HepG2 (cell line): ENCODE data around the gene ZNF584. TPM values are rescaled to one million over a fixed set of nuclear protein-coding genes. Genes with fewer than 3 reads are reported as not detected.
A peak's percentile ranks its signal among the peaks of the same experiment; 100 is the strongest.

Experiments used
- FIP1L1 ChIP-seq: fragments of 200-400 bp; formaldehyde crosslinking; IDR thresholded peaks from 2 replicates; pipeline ENCODE4 v1.6.1; 2018; ENCODE audit warnings: low read depth, mild to moderate bottlenecking, low read length, moderate library complexity, borderline replicate concordance; ENCODE audit not compliant: insufficient read depth
- HNRNPK ChIP-seq: fragments of 200-400 bp; formaldehyde crosslinking; IDR thresholded peaks from 2 replicates; pipeline ENCODE4 v1.6.1; 2018; ENCODE audit warnings: low read length, low read depth, moderate library complexity, mild to moderate bottlenecking; ENCODE audit not compliant: poor library complexity, severe bottlenecking
- KLF16 ChIP-seq, 2 experiments: sonication (generic) in 1 of 2; formaldehyde crosslinking in 1 of 2; IDR thresholded peaks; 2 replicates each; pipeline versions ENCODE4 v1.6.1 to v1.8.0; 2016 to 2023; ENCODE audit warnings: missing genetic modification reagents in 2 of 2, missing compliant biosample characterization in 1 of 2
- POLR2A ChIP-seq, 2 experiments: IDR thresholded peaks; 2 replicates each; pipeline ENCODE4 v1.6.1; 2011; ENCODE audit warnings: low read depth in 2 of 2, low read length in 2 of 2, mild to moderate bottlenecking in 1 of 2, moderate library complexity in 1 of 2; ENCODE audit not compliant: insufficient read depth in 1 of 2
- POLR2G ChIP-seq: fragments of 200-400 bp; formaldehyde crosslinking; IDR thresholded peaks from 2 replicates; pipeline ENCODE4 v1.6.1; 2018; ENCODE audit warnings: mild to moderate bottlenecking, low read depth, low read length, moderate library complexity
- SIN3B ChIP-seq: fragments of 150-350 bp; IDR thresholded peaks from 2 replicates; pipeline ENCODE4 v1.6.1; 2014; ENCODE audit warnings: low read length
- U2AF1 ChIP-seq: fragments of 200-400 bp; formaldehyde crosslinking; optimal IDR thresholded peaks from 2 replicates; pipeline ENCODE3; 2017; ENCODE audit warnings: mild to moderate bottlenecking, low read depth, low read length
- ZBTB42 ChIP-seq: sonication (generic); formaldehyde crosslinking; IDR thresholded peaks from 2 replicates; pipeline ENCODE4 v1.5.0; 2020; ENCODE audit warnings: mild to moderate bottlenecking, missing genetic modification reagents
- ZNF124 ChIP-seq: sonication (generic); formaldehyde crosslinking; IDR thresholded peaks from 2 replicates; pipeline ENCODE4 v1.4.0; 2020; ENCODE audit warnings: missing genetic modification reagents
- ZNF354B ChIP-seq: sonication (generic); formaldehyde crosslinking; IDR thresholded peaks from 2 replicates; pipeline ENCODE4 v1.8.0; 2022; ENCODE audit warnings: mild to moderate bottlenecking, missing genetic modification reagents
- ZNF709 ChIP-seq: sonication (generic); formaldehyde crosslinking; IDR thresholded peaks from 2 replicates; pipeline ENCODE4 v1.5.0; 2020; ENCODE audit warnings: mild to moderate bottlenecking, missing genetic modification reagents
- polyA plus RNA-seq, 8 experiments: library from polyadenylated mRNA; depleted of rRNA in 3 of 8; stranded (reverse) in 7 of 8; unstranded in 1 of 8; fragments of >200 nt; fragmentation: Illumina TruSeq in 4 of 8; extraction: Trizol in 4 of 8; gene quantifications; 2 replicates each; pipeline versions ENCODE4 v1.2.1 to v1.2.3, GENCODE V29; 2011 to 2016; ENCODE audit warnings: low read depth in 4 of 8, missing spikeins in 1 of 8, mixed read lengths in 1 of 8; ENCODE audit not compliant: insufficient read depth in 1 of 8
- total RNA-seq, 5 experiments: library from RNA; depleted of rRNA; stranded (reverse); fragments of >200 nt; fragmentation: Illumina TruSeq; extraction: Trizol; gene quantifications; 2 replicates each; pipeline ENCODE4 v1.2.3, GENCODE V29; 2016; ENCODE audit warnings: low read depth in 1 of 5
- TF ChIP-seq, protein P1 (sequence below): IDR thresholded peaks from 2 replicates; pipeline ENCODE4 v1.6.1; 2016; ENCODE audit warnings: missing biosample characterization, missing genetic modification reagents, low read depth
- TF ChIP-seq, protein P2 (sequence below): sonication (generic); formaldehyde crosslinking; IDR thresholded peaks from 2 replicates; pipeline ENCODE4 v1.4.0; 2020; ENCODE audit warnings: missing genetic modification reagents
- TF ChIP-seq, protein P3 (sequence below): IDR thresholded peaks from 2 replicates; pipeline ENCODE4 v1.6.1; 2016; ENCODE audit warnings: low read depth, borderline replicate concordance
- TF ChIP-seq, protein P4 (sequence below): sonication (generic); formaldehyde crosslinking; IDR thresholded peaks from 2 replicates; pipeline ENCODE4 v1.4.0; 2020; ENCODE audit warnings: missing genetic modification reagents
- TF ChIP-seq, protein P5 (sequence below): IDR thresholded peaks from 2 replicates; pipeline ENCODE4 v1.6.1; 2018; ENCODE audit warnings: missing genetic modification reagents
- TF ChIP-seq, protein P6 (sequence below): sonication (generic); formaldehyde crosslinking; IDR thresholded peaks from 2 replicates; pipeline ENCODE4 v1.8.0; 2022; ENCODE audit warnings: mild to moderate bottlenecking, missing genetic modification reagents, borderline replicate concordance

Gene ZNF584
- total and polyA plus RNA-seq, 2 of the 13 experiments (the other 11 are each of a cell fraction or from before 2014, with no cell fraction given): 2.4 to 7.0 TPM

DNA sequence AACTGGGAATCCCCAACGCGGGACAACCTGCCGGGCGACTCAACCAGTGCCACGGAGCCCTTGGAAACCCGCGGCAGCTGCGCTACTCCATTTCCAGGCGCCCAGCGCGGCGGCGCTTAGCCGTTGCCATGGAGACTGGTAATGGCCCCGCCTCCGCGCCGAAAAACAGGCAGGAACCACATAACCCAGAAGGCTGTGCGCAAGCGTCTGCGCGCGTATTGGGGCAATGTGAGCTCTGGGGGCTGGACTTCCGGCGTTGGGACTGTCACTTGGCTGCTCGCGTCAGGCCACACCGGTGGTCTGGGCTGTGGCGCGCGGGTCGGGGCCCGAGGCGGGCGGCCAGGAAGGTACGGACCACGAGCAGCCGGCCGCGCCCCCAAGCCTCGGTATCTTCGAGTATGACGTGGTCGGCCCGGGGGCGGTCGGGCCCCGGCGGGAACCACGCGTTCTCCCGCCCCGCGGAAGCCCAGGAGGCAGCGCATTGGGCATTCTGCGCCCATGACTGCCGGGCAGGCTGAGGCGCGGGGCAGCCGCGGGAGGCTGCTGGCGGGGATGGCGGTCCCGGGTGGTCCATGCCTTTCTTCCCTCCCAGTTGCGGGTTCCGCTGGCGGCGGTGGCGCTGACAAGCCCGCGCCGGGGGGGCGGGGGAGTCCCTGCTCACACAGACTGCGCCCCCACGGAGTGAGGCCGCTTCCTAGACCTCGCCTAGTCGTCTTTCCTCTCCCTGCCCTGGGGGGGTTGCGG lies 43.1 kb downstream of the ZNF584 start, which contains the start of gene ZNF324B (continued):
- peak in 1 of 2 experiments; percentile 65; a peak in 1 of 4 replicates for TF ChIP-seq KLF16 (CRISPR knock-in tag; IDR thresholded peaks at IDR 0.05)
- TF ChIP-seq FIP1L1: no peak
- TF ChIP-seq, protein P1, sequence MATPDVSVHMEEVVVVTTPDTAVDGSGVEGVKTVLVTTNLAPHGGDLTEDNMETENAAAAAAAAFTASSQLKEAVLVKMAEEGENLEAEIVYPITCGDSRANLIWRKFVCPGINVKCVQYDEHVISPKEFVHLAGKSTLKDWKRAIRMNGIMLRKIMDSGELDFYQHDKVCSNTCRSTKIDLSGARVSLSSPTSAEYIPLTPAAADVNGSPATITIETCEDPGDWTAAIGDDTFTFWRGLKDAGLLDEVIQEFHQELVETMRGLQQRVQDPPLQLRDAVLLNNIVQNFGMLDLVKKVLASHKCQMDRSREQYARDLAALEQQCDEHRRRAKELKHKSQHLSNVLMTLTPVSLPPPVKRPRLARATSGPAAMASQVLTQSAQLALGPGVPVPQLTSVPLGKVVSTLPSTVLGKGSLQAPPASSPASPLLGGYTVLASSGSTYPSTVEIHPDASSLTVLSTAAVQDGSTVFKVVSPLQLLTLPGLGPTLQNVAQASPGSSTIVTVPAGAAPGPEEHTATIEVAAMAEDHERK (CRISPR knock-in tag): peak; percentile 72
- TF ChIP-seq HNRNPK: no peak
- TF ChIP-seq ZNF354B (CRISPR knock-in tag): no peak
- TF ChIP-seq U2AF1: no peak
- TF ChIP-seq, protein P2, sequence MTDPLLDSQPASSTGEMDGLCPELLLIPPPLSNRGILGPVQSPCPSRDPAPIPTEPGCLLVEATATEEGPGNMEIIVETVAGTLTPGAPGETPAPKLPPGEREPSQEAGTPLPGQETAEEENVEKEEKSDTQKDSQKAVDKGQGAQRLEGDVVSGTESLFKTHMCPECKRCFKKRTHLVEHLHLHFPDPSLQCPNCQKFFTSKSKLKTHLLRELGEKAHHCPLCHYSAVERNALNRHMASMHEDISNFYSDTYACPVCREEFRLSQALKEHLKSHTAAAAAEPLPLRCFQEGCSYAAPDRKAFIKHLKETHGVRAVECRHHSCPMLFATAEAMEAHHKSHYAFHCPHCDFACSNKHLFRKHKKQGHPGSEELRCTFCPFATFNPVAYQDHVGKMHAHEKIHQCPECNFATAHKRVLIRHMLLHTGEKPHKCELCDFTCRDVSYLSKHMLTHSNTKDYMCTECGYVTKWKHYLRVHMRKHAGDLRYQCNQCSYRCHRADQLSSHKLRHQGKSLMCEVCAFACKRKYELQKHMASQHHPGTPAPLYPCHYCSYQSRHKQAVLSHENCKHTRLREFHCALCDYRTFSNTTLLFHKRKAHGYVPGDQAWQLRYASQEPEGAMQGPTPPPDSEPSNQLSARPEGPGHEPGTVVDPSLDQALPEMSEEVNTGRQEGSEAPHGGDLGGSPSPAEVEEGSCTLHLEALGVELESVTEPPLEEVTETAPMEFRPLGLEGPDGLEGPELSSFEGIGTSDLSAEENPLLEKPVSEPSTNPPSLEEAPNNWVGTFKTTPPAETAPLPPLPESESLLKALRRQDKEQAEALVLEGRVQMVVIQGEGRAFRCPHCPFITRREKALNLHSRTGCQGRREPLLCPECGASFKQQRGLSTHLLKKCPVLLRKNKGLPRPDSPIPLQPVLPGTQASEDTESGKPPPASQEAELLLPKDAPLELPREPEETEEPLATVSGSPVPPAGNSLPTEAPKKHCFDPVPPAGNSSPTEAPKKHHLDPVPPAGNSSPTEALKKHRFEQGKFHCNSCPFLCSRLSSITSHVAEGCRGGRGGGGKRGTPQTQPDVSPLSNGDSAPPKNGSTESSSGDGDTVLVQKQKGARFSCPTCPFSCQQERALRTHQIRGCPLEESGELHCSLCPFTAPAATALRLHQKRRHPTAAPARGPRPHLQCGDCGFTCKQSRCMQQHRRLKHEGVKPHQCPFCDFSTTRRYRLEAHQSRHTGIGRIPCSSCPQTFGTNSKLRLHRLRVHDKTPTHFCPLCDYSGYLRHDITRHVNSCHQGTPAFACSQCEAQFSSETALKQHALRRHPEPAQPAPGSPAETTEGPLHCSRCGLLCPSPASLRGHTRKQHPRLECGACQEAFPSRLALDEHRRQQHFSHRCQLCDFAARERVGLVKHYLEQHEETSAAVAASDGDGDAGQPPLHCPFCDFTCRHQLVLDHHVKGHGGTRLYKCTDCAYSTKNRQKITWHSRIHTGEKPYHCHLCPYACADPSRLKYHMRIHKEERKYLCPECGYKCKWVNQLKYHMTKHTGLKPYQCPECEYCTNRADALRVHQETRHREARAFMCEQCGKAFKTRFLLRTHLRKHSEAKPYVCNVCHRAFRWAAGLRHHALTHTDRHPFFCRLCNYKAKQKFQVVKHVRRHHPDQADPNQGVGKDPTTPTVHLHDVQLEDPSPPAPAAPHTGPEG: no peak
- TF ChIP-seq ZNF124 (CRISPR knock-in tag): no peak
- no peak; the same call in 1 of the 2 replicates for TF ChIP-seq ZNF709 (CRISPR knock-in tag)
- TF ChIP-seq, protein P3, sequence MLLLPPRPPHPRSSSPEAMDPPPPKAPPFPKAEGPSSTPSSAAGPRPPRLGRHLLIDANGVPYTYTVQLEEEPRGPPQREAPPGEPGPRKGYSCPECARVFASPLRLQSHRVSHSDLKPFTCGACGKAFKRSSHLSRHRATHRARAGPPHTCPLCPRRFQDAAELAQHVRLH (CRISPR knock-in tag): 0 out of 2 replicates have a peak, but pooled peaks have one; percentile 19
- peak; percentile 65; the same call in 1 of the 2 replicates for TF ChIP-seq POLR2G
- TF ChIP-seq, protein P4, sequence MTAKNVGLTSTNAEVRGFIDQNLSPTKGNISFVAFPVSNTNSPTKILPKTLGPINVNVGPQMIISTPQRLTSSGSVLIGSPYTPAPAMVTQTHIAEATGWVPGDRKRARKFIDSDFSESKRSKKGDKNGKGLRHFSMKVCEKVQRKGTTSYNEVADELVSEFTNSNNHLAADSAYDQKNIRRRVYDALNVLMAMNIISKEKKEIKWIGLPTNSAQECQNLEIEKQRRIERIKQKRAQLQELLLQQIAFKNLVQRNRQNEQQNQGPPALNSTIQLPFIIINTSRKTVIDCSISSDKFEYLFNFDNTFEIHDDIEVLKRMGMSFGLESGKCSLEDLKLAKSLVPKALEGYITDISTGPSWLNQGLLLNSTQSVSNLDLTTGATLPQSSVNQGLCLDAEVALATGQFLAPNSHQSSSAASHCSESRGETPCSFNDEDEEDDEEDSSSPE (CRISPR knock-in tag): peak; percentile 46; the same call in 1 of the 2 replicates
- no peak for TF ChIP-seq SIN3B
- TF ChIP-seq ZBTB42 (CRISPR knock-in tag): no peak
- TF ChIP-seq, protein P5, sequence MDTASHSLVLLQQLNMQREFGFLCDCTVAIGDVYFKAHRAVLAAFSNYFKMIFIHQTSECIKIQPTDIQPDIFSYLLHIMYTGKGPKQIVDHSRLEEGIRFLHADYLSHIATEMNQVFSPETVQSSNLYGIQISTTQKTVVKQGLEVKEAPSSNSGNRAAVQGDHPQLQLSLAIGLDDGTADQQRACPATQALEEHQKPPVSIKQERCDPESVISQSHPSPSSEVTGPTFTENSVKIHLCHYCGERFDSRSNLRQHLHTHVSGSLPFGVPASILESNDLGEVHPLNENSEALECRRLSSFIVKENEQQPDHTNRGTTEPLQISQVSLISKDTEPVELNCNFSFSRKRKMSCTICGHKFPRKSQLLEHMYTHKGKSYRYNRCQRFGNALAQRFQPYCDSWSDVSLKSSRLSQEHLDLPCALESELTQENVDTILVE (CRISPR knock-in tag): no peak
- TF ChIP-seq POLR2A (IDR thresholded peaks at IDR 0.05; ENCODE audit: insufficient read depth in 1 of 2, low read depth in 2 of 2, low read length in 2 of 2): peak in 1 of 2 experiments; percentile 76; a peak in 2 of 4 replicates
- TF ChIP-seq, protein P6, sequence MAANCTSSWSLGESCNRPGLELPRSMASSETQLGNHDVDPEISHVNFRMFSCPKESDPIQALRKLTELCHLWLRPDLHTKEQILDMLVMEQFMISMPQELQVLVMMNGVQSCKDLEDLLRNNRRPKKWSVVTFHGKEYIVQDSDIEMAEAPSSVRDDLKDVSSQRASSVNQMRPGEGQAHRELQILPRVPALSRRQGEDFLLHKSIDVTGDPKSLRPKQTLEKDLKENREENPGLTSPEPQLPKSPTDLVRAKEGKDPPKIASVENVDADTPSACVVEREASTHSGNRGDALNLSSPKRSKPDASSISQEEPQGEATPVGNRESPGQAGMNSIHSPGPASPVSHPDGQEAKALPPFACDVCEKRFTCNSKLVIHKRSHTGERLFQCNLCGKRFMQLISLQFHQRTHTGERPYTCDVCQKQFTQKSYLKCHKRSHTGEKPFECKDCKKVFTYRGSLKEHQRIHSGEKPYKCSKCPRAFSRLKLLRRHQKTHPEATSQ (CRISPR knock-in tag): no peak
